GM12878 (cell line): ENCODE measurements around the gene TBC1D9B. TPM values are rescaled to one million over a fixed set of nuclear protein-coding genes. Genes with fewer than 3 reads are reported as not detected.

Experiments
- BACH1 ChIP-seq: fragments of 450-650 bp; IDR thresholded peaks from 2 replicates; pipeline ENCODE4 v1.6.1; 2017; ENCODE audit warnings: mild to moderate bottlenecking, borderline replicate concordance
- CBFB ChIP-seq: IDR thresholded peaks from 2 replicates; pipeline ENCODE4 v1.6.1; 2016; ENCODE audit warnings: antibody characterized with exemption, low read depth
- IRF4 ChIP-seq: IDR thresholded peaks from 2 replicates; pipeline ENCODE4 v1.6.1; 2011; ENCODE audit warnings: low read depth, low read length
- MAX ChIP-seq: IDR thresholded peaks from 2 replicates; pipeline ENCODE4 v1.6.1; 2012; ENCODE audit warnings: low read depth, low read length, improper control_type of control experiment
- NR2F1 ChIP-seq: fragments of 450-650 bp; conservative IDR thresholded peaks from 2 replicates; pipeline ENCODE4 v1.6.1; 2017; ENCODE audit warnings: mild to moderate bottlenecking
- POLR2A ChIP-seq: IDR thresholded peaks from 2 replicates; pipeline ENCODE4 v1.6.1; 2011; ENCODE audit warnings: low read depth, mild to moderate bottlenecking, low read length
- POLR2AphosphoS5 ChIP-seq: IDR thresholded peaks from 2 replicates; pipeline ENCODE4 v1.6.1; 2011; ENCODE audit warnings: mild to moderate bottlenecking, low read length, inconsistent platforms
- SMAD1 ChIP-seq: fragments of 450-650 bp; IDR thresholded peaks from 2 replicates; pipeline ENCODE4 v1.6.1; 2018; ENCODE audit warnings: mild to moderate bottlenecking, low read depth; ENCODE audit not compliant: partially characterized antibody
- SP1 ChIP-seq: IDR thresholded peaks from one replicate; pipeline ENCODE4 v1.6.1; 2011; ENCODE audit warnings: low read depth, low read length
- SREBF1 ChIP-seq: IDR thresholded peaks from 2 replicates; pipeline ENCODE4 v1.6.1; 2012; ENCODE audit warnings: mild to moderate bottlenecking, low read length
- ZNF217 ChIP-seq: fragments of 450-650 bp; IDR thresholded peaks from 2 replicates; pipeline ENCODE4 v1.6.1; 2017; ENCODE audit warnings: antibody characterized with exemption, mild to moderate bottlenecking
- ZNF622 ChIP-seq: fragments of 450-650 bp; IDR thresholded peaks from 2 replicates; pipeline ENCODE4 v1.6.1; 2017; ENCODE audit warnings: mild to moderate bottlenecking, inconsistent platforms
- polyA plus RNA-seq, 11 experiments: library from polyadenylated mRNA; depleted of rRNA in 4 of 11; unstranded in 6 of 11; stranded (reverse) in 5 of 11; fragments of >200 nt; fragmentation: Nextera tagmentation in 4 of 11; fragmentation: Illumina TruSeq in 1 of 11; extraction: Ambion mirVana in 4 of 11; extraction: Trizol in 1 of 11; gene quantifications; 1 replicate in 1 of 11; 2 replicates in 10 of 11; pipeline versions ENCODE4 v1.2.1 to v1.2.3, GENCODE V29; 2011 to 2016; ENCODE audit warnings: inconsistent platforms in 2 of 11, missing spikeins in 2 of 11, low read depth in 1 of 11
- total RNA-seq, 4 experiments: library from RNA; depleted of rRNA in 3 of 4; stranded (reverse); fragments of >200 nt in 3 of 4; fragmentation: Illumina TruSeq in 1 of 4; extraction: Trizol in 1 of 4; gene quantifications; 2 replicates each; pipeline versions ENCODE4 v1.2.1 to v1.2.3, GENCODE V29; 2013 to 2021
- TF ChIP-seq, protein P1 (sequence below): IDR thresholded peaks from 2 replicates; pipeline ENCODE4 v1.6.1; 2012; ENCODE audit warnings: low read length, inconsistent platforms
- TF ChIP-seq, protein P2 (sequence below): IDR thresholded peaks from 2 replicates; pipeline ENCODE4 v1.6.1; 2011; ENCODE audit warnings: mild to moderate bottlenecking, low read depth, low read length, moderate library complexity; ENCODE audit not compliant: insufficient replicate concordance

TBC1D9B gene
- total and polyA plus RNA-seq, 10 of the 15 experiments (the other 5 are each of a cell fraction or from before 2014, with no cell fraction given) = 4.0 to 74.2 (median 34.6) TPM

DNA sequence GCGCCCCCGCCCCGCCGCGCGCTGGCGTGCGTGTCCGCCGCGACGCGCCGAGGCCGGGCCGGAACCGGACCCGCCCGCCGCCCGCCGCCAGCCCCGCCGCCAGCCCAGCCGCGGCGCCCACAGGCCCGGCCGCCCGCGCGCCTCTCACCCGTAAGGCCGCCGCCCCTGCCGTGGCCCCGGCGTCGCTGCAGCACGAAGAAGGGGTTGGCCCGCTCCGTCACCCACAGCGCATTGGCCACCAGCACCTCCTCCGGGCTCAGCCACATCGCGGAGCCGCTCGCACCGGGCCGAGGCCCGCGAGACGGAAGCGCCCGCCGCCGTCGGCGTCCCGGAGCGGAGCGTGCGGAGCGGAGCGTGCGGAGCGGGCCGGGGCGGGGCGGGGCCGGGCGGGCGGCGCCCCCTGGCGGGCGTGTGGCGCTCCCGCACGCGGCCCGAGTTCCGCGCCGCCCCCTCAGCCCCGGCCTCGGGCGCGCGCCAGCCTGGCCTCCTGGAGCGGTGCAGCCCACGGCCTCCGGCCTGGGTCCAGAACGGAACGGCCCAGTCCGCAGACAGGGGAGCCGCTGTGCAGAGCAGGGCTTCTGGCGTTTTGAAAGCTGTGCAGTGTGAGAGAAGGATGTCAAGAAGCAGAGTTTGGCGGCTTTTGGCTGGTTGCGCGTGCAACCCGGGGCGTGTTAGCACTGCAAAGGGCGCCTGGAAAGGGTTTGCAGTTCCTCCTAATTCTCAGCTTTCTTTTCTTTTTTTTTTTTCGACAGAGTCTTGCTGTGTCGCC is at the start of gene TBC1D9B (continued):
- peak; percentile 45; the same call in 1 of the 2 replicates for TF ChIP-seq POLR2AphosphoS5
- no peak for TF ChIP-seq CBFB
- TF ChIP-seq, protein P1, sequence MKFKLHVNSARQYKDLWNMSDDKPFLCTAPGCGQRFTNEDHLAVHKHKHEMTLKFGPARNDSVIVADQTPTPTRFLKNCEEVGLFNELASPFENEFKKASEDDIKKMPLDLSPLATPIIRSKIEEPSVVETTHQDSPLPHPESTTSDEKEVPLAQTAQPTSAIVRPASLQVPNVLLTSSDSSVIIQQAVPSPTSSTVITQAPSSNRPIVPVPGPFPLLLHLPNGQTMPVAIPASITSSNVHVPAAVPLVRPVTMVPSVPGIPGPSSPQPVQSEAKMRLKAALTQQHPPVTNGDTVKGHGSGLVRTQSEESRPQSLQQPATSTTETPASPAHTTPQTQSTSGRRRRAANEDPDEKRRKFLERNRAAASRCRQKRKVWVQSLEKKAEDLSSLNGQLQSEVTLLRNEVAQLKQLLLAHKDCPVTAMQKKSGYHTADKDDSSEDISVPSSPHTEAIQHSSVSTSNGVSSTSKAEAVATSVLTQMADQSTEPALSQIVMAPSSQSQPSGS = no peak
- no peak for TF ChIP-seq SMAD1
- no peak for TF ChIP-seq IRF4
- peak; percentile 64; the same call in 1 of the 2 replicates for TF ChIP-seq BACH1
- no peak for TF ChIP-seq ZNF622
- TF ChIP-seq POLR2A = peak; percentile 85
- TF ChIP-seq SREBF1 = no peak
- TF ChIP-seq SP1 = peak; percentile 21
- TF ChIP-seq, protein P2, sequence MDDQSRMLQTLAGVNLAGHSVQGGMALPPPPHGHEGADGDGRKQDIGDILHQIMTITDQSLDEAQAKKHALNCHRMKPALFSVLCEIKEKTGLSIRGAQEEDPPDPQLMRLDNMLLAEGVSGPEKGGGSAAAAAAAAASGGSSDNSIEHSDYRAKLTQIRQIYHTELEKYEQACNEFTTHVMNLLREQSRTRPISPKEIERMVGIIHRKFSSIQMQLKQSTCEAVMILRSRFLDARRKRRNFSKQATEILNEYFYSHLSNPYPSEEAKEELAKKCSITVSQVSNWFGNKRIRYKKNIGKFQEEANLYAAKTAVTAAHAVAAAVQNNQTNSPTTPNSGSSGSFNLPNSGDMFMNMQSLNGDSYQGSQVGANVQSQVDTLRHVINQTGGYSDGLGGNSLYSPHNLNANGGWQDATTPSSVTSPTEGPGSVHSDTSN = no peak
- TF ChIP-seq MAX = no peak
- TF ChIP-seq ZNF217 = no peak
- TF ChIP-seq NR2F1 = no peak
